ENCODE results near the gene CACNA1C.

DNA sequence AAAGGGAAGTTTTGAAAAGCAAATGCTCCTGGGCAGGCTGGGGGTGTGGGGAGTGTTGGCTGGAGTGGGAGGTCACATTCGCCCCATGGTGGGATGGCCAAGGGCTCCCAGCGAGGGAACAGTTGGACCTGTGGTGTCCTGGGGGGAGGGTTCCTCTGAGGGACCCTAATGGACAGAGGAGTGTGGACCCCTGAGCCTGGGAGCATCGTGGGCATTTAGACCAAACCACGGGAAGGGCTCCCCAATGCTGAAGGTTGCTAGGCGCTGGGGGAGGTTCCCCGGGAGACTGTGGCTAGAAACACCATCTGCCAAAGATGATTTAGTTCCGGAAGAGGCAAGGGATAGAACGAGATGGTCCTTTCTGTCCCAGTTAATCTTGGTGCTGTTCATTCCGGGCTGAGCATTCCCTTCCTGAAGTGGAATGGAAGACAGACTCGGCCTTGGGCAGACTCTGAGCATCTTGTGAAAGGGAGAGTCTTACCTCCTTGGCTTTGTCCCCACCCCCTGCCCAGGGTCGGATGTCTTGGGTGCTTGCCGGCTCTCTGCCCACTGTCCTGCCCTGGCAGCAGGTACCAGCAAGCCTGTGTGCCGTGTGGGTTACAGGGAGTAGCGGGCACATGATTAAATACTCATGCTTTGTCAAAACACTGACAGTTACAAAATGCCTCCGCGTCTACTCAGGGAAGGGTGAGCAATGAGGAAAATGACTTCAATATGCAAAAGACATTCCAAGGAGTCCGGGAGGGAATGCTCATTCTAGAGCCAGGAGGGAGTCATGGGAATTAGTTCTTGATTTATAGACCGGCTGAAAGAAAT lies 215.9 kb downstream of the CACNA1C start:
- TF ChIP-seq GATA2 (IDR thresholded peaks at IDR 0.05; ENCODE audit: low read depth, low read length) (no peak), GATA3 (IDR thresholded peaks at IDR 0.05; ENCODE audit: low read depth, low read length) (no peak)
